ENCODE measurements around the gene EXOSC9.

The EXOSC9 gene

GRCh38 chr4:121827853-121828252 lies 26.7 kb downstream of the EXOSC9 start:
- DNase-seq (ENCODE audit: low read depth) = peak; percentile 72
- H3K4me3 ChIP-seq (ENCODE audit: low read length) = no peak overlapping the region

DNA sequence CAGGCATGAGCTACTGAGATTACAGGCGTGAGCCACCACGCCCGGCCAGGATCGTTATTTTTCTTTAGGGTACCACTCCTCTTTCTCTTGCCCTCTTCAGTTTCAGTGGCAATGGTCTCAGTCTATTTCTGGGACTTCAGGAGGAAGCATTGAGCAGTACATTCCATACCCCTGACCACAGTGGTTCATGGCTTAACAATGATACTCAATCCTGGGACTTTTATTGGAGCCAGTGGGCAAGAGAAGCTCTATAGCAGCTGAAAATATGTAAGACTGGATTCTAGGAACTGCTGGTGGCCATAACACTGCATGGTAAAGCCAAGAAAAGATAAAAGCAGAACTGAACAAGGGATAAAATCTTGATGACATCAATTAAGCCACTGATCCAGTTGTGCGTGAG lies 28.4 kb downstream of the EXOSC9 start:
- TF ChIP-seq, protein P1, sequence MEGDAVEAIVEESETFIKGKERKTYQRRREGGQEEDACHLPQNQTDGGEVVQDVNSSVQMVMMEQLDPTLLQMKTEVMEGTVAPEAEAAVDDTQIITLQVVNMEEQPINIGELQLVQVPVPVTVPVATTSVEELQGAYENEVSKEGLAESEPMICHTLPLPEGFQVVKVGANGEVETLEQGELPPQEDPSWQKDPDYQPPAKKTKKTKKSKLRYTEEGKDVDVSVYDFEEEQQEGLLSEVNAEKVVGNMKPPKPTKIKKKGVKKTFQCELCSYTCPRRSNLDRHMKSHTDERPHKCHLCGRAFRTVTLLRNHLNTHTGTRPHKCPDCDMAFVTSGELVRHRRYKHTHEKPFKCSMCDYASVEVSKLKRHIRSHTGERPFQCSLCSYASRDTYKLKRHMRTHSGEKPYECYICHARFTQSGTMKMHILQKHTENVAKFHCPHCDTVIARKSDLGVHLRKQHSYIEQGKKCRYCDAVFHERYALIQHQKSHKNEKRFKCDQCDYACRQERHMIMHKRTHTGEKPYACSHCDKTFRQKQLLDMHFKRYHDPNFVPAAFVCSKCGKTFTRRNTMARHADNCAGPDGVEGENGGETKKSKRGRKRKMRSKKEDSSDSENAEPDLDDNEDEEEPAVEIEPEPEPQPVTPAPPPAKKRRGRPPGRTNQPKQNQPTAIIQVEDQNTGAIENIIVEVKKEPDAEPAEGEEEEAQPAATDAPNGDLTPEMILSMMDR (IDR thresholded peaks at IDR 0.05; ENCODE audit: insufficient read depth, low read depth, low read length, missing control alignments) = no peak
- DNase-seq (ENCODE audit: low read depth) = no peak
- no peak overlapping the region for H3K4me3 ChIP-seq (ENCODE audit: low read length)

More at GRCh38 chr4:121827853-121828252, 26.7 kb downstream of the EXOSC9 start:
- TF ChIP-seq, protein P1 (IDR thresholded peaks at IDR 0.05; ENCODE audit: insufficient read depth, low read depth, low read length, missing control alignments) = no peak

- TF ChIP-seq, protein P1 (IDR thresholded peaks at IDR 0.05; ENCODE audit: insufficient read depth, low read depth, low read length, missing control alignments) = no peak
- no peak for DNase-seq (ENCODE audit: low read depth)
- no peak overlapping the region for H3K4me3 ChIP-seq (ENCODE audit: low read length)
Measured at GRCh38 chr4:121838136-121838535, 37.0 kb downstream of the EXOSC9 start.

DNA sequence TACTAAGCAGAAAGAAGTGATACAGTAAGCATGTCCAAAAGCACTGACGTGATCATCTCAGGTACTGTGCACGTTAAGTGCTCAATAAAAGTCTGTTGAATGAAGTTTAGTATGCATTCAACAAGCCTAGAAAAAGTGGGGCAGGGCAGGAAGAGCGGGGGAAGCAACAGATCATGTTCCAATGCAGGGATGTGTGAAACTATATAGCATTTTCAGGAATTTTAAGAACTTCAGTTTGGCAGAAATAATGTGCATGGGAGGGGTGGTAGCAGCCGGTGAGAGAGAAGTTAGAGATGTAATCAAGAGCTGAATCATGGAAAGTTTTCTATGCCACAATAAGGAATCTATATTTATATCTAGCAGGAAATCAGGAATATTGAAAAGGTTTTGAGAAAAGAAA lies 41.7 kb downstream of the EXOSC9 start:
- TF ChIP-seq, protein P1 (IDR thresholded peaks at IDR 0.05; ENCODE audit: insufficient read depth, low read depth, low read length, missing control alignments) = no peak
- no peak overlapping the region for H3K4me3 ChIP-seq (ENCODE audit: low read length)
- no peak for DNase-seq (ENCODE audit: low read depth)

GRCh38 chr4:121846662-121847061 lies 45.5 kb downstream of the EXOSC9 start:
- TF ChIP-seq, protein P1 (IDR thresholded peaks at IDR 0.05; ENCODE audit: insufficient read depth, low read depth, low read length, missing control alignments) = no peak
- no peak for DNase-seq (ENCODE audit: low read depth)
- no peak overlapping the region for H3K4me3 ChIP-seq (ENCODE audit: low read length)

DNA sequence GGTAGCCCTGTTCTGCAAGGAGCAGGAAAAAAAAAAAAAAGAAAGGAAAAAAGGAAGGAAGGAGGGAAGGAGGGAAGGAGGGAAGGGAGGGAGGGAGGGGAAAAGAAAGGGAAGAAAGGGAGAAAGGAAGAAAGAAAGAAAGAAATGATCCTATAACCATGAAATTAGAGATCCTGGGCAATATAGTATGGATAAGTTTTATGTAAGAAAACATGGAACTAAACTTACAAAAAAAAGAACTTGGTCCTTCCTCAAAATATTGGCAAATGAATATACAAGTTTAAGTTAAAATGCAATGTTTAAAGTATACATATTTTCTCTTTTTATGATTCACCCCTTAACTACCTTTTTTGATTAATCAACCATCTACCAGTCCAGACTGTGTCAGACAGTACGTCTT lies 50.2 kb downstream of the EXOSC9 start:
- DNase-seq (ENCODE audit: low read depth) = no peak
- no peak overlapping the region for H3K4me3 ChIP-seq (ENCODE audit: low read length)
- TF ChIP-seq, protein P1 (IDR thresholded peaks at IDR 0.05; ENCODE audit: insufficient read depth, low read depth, low read length, missing control alignments) = no peak

DNA sequence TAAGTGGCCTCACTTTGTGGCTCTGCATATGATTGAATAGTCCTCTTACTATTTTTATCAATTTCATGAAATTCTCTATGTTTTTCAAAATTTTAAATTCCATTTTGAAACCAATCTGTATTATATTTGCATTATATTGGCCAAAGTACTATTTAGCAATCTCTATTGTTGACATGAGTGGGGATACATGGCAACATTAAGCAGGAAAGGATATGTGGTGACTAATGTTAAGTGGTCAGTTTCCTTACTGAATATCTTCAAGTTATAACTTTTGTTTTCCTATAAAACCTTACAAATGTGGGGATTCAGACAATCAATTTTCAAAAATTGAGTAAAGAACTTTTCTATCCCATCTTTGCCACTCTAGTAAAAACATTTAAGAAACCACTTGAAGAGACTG lies 59.0 kb downstream of the EXOSC9 start:
- no peak for DNase-seq (ENCODE audit: low read depth)

More for the DNA sequence above, 59.0 kb downstream of the EXOSC9 start:
- no peak overlapping the region for H3K4me3 ChIP-seq (ENCODE audit: low read length)
- TF ChIP-seq, protein P1 (IDR thresholded peaks at IDR 0.05; ENCODE audit: insufficient read depth, low read depth, low read length, missing control alignments) = no peak

All from epithelial cell of esophagus (primary cell).